Measurements from ENCODE around the gene SGCB. TPM values are rescaled to one million over a fixed set of nuclear protein-coding genes. Genes with fewer than 3 reads are reported as not detected.

SGCB gene
- polyA plus RNA-seq, 3 donors = 46.2 to 57.0 (median 48.5) TPM

Other genes with a start within 250 kb of the SGCB start
- 10 to 100 TPM; 49.3 to 66.7 (median 60.8) TPM for gene DCUN1D4, start 195.1 kb downstream of the SGCB start, polyA plus RNA-seq (ENCODE audit: insufficient read length in 3 of 3)
- gene LRRC66, start 17.9 kb downstream of the SGCB start, polyA plus RNA-seq (ENCODE audit: insufficient read length in 3 of 3) = 1 to 10 TPM in 1 of 3 donors, under 1 TPM in 2; 0.75 to 1.3 (median 0.76) TPM
- gene SPATA18, start 13.0 kb upstream of the SGCB start, polyA plus RNA-seq (ENCODE audit: insufficient read length in 3 of 3) = 1 to 10 TPM; 1.3 to 1.7 (median 1.5) TPM